PC-3 (cell line): ENCODE measurements around the gene RFTN1.

ENCODE experiments used
- CTCF ChIP-seq: fragments of 300-600 bp; sonication (generic); conservative IDR thresholded peaks from 2 replicates; pipeline ENCODE4 v1.5.1; 2017; ENCODE audit warnings: antibody characterized with exemption, low read depth, mild to moderate bottlenecking, low read length
- EZH2 ChIP-seq: fragments of 300-600 bp; sonication (generic); IDR thresholded peaks from one replicate; pipeline ENCODE4 v1.6.1; 2017; ENCODE audit warnings: antibody characterized with exemption, mild to moderate bottlenecking, low read length; ENCODE audit not compliant: unreplicated experiment

- no peak for TF ChIP-seq CTCF
- TF ChIP-seq EZH2: no peak
Observed at GRCh38 chr3:16335772-16336645, 177.5 kb downstream of the RFTN1 start.
